GM19468 (cell line): ENCODE measurements around the gene RABGAP1.

Experiments used
- ATAC-seq: cut with Tn5 transposase; IDR thresholded peaks from one replicate; pipeline ENCODE4 v1.9.1; 2021; ENCODE audit warnings: mild to moderate bottlenecking, moderate library complexity, moderate number of reproducible peaks; ENCODE audit not compliant: unreplicated experiment; ENCODE audit errors: extremely low read depth

RABGAP1 gene

DNA sequence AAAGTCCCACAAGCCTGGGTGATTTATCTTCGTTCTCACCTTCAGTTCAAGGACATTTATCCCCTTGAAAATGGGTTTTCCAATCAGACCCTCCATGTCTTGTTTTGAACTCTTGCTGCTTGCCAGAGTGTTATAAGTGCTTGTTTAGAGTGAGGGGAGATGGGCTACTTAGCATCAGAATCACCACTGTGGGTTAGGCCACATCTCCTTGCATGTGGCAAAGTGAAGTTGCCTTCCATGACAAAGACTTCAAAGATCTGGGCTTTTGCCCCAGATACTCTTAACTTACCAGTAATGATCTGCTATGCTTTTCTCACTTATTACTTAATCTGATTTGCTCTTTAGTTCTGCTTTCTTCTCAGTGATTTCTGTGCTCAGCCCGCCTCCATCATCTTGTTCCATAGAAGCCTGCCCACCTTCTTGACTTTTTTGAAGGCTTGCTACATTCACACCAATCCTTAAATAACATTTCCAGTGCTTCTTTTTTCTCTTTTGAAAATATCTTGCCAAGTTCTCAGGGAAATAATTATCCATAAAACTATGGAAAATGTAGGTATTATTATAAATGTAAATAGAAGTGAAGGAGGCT, 131.7 kb downstream of the RABGAP1 start:
- no peak for ATAC-seq

DNA sequence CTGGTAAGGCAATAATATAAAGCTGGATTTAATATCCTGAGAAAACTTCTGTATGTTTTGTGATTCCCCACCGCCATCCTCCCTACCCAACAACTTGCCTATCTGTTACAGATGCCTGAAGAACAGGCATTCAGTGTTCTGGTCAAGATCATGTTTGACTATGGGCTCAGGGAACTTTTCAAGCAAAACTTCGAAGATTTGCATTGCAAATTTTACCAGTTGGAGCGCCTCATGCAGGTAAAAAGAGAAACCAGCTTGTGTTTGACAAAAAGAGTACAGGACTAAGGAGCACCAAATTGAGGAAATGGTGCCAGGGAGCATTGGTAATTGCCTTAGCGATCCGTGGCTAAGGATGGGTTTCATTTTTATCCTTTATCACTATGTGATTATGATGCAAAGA, 132.6 kb downstream of the RABGAP1 start:
- ATAC-seq = no peak

DNA sequence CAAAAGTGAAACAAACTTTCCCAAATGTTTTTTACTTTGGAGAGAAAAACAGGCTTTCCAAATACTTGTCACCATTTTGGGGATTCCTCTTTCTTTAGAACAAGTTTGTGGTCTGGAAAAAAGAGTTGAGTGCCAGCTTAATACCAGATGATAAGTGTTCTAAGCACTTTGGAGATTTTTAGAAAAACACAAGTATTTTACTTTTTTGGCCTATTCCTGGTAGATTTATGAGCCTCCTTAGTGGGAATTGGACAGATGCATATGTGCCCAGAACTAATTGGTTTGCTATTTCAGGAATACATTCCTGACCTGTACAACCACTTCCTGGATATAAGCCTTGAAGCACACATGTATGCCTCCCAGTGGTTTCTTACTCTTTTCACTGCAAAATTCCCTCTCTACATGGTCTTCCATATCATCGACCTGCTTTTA, 133.2 kb downstream of the RABGAP1 start:
- ATAC-seq = no peak

GRCh38 chr9:123074628-123075027, 133.8 kb downstream of the RABGAP1 start:
- no peak for ATAC-seq

- ATAC-seq = no peak
These were observed 139.6 kb downstream of the RABGAP1 start for GRCh38 chr9:123080444-123080843.

- no peak for ATAC-seq
These were observed 141.0 kb downstream of the RABGAP1 start for GRCh38 chr9:123081824-123082223.

GRCh38 chr9:123083680-123084079, 142.9 kb downstream of the RABGAP1 start:
- no peak for ATAC-seq

- no peak for ATAC-seq
These were observed 143.4 kb downstream of the RABGAP1 start for GRCh38 chr9:123084256-123084655.

GRCh38 chr9:123085916-123086315, 145.1 kb downstream of the RABGAP1 start:
- ATAC-seq = no peak

GRCh38 chr9:123087359-123087888, 146.6 kb downstream of the RABGAP1 start:
- ATAC-seq = no peak

GRCh38 chr9:123089040-123089439, 148.2 kb downstream of the RABGAP1 start:
- no peak for ATAC-seq

- ATAC-seq = no peak
These were observed 149.0 kb downstream of the RABGAP1 start for GRCh38 chr9:123089790-123090189.

- no peak for ATAC-seq
These were observed 149.5 kb downstream of the RABGAP1 start for GRCh38 chr9:123090198-123090896.

DNA sequence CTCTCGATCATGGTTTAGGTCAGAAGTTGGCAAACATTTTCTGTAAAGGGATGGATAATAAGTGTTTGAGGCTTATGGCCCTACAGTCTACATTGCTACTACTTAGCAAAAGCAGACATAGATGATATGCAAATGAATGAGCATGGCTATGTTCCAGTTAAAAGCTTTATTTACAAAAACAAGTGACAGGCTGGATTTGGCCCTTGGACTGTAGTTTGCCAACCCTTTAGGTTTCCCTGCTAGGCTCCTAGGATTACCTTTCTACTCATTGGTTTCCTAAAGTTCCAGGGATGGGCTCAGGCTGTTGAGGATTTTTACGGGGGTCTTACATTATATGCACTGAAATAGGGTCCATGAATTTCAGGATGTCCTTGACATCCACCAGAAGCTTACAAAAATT, 150.1 kb downstream of the RABGAP1 start:
- no peak for ATAC-seq

- ATAC-seq = no peak
These were observed 150.6 kb downstream of the RABGAP1 start for GRCh38 chr9:123091459-123091858.

DNA sequence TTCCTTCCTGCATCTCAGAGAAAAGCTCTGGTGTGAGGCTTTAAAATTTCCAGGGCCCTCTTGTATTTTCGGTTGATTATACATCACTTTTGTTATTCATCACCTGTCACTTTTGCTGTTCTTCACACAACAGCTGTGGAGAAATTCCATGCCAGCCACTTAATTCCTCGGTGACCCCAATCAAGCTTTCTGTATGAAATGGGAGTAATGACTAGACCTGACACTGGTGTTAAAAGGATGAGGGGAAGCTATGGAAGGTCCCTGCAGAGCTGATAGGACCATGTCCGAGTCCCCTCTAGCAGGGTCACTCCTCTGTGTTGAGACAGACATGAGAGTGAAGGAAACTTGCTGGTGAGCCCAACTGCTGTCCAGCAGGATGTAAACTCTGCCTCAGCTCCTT, 152.3 kb downstream of the RABGAP1 start:
- ATAC-seq = no peak

- no peak for ATAC-seq
These were observed 156.2 kb downstream of the RABGAP1 start for GRCh38 chr9:123096987-123097386.

GRCh38 chr9:123097430-123098095, 156.7 kb downstream of the RABGAP1 start:
- no peak for ATAC-seq

- no peak for ATAC-seq
These were observed 157.3 kb downstream of the RABGAP1 start for GRCh38 chr9:123098096-123098459.

DNA sequence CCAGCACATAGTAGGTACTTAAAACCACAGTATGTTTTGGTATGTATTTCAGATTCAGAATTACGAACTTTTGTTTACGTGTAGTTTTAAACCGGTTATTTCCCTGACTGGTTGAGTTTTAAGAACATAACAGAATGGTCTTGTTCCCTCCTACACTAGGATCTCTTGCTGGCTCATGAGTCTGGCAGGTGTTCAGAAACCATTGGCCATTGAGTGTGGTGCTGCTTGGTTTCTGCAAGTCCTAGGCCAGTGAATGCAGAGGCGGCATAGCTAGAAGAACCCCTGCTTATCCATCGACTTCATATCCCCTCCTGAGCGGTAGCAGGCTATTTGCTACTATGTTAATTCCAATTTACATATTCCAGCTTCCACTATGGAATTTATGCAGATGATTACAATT, 158.2 kb downstream of the RABGAP1 start:
- ATAC-seq = no peak

DNA sequence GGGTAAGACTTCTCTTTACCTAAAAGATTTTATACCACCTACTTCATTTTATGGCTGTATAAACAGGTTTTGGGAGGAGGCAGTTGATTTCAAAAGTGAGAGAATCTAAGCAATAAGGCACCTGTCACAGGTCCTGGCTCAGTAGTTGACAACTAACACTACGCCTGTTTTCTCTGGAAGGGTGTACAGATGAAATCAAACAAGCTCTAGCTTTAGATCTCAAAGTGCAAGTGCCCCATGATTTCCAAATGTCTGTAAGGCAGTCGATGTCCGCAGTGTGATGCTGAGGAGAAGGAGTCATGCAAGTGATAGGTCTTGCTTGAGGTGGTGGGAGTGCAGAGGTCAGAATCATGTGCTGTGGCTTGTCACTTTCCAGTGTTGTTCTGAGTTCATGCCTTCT, 158.7 kb downstream of the RABGAP1 start:
- no peak for ATAC-seq
